HG02642 (cell line): ENCODE results near the gene XPC.
A peak's percentile ranks its signal among the peaks of the same experiment; 100 is the strongest.
"Not testable (repeated sequence)": the region's sequence is repeated elsewhere in the genome, so short reads cannot be mapped to it uniquely, and the experiment has no call there.

Experiments used
- ATAC-seq: cut with Tn5 transposase; IDR thresholded peaks from one replicate; pipeline ENCODE4 v1.9.1; 2021; ENCODE audit warnings: mild to moderate bottlenecking; ENCODE audit not compliant: unreplicated experiment, poor library complexity

XPC gene

DNA sequence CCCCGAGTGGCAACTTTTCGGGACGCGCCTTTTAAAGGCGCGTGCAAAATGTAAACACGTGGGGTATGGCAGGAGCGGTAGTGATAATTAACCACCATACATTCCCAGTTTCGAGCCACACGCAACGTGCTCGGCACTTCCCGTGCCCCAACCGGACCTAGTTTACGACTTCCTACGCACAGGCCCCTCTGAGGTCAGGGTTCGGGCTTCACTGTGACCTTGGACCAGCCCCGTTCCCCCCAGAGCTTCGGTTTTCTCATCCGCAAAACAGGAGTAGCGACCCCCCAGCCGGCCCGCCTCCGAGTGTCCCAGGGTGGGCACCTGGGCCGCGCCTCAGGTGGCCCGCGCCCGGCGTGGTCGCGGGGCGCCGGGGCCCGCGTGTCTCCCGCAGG lies 54.2 kb downstream of the XPC start:
- ATAC-seq: peak; percentile 53

DNA sequence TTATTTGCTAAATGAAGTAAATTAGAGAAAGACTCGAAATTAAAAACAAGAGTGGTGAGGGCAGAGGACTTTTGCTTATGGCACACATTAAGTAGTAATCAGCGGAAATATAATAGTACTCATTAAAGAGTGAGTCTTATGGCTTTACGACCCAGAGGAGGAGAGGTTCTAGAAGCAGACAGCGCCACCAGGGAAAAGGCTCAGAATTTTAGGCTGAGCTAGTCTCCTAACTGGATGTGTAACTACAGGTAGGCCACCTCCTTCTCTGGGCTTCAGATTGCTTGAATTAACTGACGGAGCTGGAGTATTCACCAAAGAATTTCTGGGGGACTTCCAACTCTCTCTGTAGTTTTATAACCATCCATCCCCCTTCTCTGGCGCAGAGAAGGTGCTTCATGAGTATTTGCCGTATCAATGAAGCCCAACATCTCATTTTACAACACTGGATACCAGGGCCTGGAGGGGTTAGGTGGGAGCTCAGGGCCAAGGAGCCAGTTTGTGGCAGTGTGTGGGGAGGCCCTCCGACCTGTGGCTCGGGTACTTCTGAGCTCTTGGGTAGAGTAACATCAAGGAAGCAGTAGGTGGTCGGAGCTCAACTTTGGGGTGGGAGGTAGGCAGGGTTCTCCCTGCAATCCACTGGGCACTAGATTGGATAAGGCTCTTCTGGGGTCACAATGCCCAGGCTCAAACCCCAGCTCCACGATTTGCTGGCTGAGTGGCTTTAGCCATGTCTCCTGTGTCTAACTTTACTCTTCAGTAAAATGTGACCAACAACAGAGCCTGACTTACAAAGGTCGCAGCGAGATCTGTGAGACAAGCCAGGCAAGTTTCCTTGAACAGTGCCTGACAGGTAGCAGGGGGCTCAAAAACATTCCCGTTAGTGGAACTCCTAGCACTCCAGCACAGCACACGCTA lies 54.8 kb downstream of the XPC start:
- ATAC-seq: no peak

GRCh38 chr3:14122301-14122700 lies 56.1 kb downstream of the XPC start:
- ATAC-seq: no peak

DNA sequence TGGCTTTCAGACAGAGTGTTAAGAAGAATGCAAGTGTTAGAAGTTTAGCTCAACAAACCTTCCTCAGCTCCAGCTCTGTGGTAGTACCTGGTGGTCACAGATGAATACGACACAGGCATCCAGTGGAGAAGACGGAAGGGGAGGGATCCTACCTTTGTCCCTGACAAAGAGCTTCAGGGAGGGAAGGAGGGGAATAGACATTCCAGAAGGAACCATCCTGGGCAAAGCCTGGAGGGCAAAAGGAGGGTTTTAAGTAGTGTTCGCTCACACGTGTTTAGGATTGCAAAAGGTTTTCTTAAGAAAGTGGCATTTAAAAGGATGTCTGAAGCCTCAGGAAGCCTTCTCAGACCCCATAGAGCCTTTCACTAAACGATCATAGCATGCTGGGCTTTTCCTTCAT lies 56.5 kb downstream of the XPC start:
- no peak for ATAC-seq

DNA sequence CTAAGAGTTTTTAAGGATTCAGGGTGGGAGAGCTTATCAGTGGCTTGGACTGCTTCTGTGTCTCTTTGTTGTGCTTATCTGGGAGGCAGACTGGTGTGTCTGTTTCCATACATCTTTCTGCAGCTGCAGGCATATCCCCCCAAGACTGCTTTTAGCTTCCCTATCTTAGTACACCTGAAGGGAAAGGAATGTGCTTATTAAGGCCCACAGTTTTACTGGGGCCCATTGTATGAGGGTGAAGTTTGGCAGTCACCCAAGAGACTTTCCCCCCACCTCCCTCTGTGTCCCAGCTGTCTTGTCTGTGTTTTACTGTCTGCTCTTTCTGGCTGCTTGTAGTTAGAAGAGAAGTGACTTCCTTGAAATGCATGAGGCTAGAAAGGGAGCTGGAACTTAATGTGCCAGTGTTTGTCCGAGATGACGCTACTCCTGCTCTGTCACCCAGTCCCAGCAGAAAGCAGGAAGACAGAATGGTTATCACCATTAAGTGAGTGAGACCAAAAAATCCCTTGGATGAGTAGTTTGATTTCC lies 57.4 kb downstream of the XPC start:
- ATAC-seq: not testable (repeated sequence)

DNA sequence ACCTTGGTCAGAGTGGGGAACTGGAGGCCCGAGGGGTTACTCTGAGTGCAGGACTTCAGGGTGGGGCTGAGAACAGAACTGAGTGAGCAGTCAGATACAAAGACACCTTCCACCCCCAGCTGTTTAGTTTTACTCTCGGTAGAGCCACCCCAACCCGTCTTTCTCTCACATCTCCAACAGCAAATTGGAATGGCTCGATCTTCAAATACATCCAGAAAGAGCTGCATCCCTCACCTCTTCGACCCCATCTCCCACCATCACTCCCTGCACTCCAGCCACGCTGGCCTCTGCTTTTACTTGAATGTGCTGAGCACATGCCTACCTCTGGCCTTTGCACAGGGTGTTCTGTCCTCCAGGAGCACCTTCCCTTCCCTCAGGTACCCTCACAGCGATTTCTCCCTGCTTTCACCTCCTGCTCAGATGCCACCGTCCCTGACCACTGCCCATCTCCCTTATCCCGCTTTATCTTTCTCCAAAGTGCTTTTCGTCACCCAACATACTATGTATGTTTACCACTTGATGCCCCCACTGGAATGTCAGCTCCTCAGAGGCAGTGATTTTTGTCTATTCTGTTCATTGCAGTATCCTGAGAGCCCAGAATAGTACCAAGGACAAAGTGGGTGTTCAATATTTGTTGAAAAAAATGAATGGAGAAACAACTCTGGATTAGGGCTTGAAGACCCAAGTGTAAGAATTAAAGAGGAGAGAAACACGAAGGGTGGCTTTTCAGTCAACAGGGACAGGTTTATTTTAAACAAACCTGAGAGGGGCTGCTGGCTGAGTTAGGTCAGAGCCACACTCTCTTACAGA lies 58.1 kb downstream of the XPC start:
- ATAC-seq: no peak

GRCh38 chr3:14119651-14120050 lies 58.8 kb downstream of the XPC start:
- no peak for ATAC-seq

DNA sequence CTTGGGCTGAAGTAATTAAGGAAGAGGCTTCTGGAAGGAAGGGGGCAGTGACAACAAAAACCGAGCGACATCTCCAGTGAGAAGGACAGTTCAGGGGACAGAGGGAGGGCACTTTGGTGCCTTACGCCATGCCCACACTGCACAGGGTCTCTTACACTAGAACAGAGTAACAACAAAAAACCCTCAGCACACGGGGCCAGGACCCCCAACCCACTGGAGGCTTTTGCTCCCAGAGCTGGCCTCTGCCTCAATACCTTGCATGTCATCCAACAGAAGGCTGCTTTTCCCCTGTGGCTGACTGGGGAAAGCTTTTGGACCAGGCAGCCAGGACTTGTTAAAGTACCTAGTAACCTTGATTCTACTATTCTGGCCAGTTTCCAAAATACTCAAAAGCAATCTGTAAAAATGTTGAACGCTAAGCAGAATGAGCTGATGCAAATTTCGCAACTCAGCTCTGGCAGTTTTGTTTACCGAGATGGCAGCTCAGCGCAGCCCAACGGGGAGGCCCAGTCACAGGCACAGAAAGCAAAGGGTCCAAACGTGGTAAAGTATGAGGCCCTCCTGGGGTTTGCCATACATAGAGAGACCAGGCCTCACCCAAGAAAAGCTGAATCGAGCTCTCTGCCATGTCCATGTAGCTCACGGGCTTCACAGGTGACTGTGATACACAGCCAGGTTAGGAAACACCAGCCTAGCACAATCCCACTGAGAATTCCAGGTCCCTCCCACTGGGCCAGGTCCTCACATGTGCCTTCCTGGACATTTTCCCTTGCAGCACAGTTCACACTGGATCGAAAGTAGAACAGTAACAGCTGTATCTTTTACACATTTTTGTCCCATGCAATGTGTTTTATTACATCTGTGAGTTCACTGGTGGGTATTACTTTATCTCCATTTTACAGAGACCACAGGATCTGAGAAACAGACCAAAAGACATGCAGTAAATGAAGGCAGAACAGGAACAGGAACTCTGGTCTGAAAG lies 59.7 kb downstream of the XPC start:
- ATAC-seq: no peak

- ATAC-seq: no peak
Measured at GRCh38 chr3:14117468-14118399, 60.7 kb downstream of the XPC start.

DNA sequence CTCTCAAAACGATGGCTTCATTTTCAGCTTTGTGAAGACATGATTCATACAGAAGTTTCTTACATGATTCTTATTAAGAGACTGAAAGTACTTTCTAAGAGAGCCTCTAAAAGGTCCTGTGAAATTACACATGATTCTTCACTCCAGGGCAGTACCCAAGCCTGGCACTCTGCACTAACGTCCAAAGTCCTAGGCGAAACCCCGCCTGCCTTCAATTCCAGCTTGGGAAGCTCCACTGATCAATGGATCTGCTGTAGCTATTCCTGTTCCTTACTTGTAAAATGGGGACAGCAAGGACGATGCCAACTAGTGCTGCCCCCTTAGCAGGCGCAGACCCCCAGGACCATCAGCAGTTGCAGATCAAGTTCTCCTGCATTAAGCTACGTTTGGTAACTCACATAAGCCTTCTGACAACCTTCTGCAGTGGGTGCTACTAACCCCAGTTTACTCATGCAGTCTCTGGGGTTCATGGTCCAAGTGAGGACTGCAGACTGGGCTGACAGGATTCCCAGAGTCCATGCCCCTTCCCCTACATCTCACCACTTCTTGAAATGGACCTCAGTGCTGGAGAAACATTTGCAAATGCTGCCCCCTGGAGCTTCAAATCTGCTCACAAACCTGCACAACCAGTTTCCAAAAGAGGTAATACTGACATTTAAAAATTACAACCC lies 64.3 kb downstream of the XPC start:
- no peak for ATAC-seq

DNA sequence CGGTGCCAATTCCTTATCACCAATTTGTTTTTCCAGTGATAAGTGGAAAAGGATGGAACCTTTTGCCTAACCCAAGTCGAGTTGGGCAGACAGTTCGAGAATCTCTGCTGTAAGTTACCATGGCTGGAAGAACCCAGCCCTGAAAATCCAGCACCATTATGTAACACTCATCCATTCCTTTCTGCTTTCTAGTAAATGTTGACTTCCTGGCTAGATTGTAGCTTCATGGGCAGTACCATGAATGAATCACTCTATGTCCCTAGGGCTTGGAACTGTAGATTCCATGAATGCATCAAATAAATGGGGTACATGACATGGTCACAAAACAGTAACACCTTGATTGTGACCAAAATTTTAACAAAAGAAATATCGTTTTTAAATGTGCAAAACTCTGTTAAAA lies 67.7 kb downstream of the XPC start:
- no peak for ATAC-seq

DNA sequence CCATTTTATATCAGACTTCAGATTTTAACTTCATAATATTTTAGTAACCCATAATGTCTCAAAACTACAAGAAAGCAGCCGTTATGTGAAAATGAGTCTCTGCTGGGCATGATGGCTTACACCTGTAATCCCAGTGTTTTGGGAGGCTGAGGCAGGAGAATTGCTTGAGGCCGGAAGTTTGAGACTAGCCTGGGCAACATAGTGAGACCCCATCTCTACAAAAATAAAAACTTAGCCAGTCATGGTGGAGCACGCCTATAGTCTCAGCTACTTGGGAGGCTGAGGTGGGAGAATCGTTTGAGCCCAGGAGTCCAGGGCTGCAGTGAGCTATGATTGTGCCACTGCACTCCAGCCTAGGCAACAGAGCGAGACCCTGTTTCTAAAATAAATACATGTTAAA lies 68.6 kb downstream of the XPC start:
- ATAC-seq: not testable (repeated sequence)

DNA sequence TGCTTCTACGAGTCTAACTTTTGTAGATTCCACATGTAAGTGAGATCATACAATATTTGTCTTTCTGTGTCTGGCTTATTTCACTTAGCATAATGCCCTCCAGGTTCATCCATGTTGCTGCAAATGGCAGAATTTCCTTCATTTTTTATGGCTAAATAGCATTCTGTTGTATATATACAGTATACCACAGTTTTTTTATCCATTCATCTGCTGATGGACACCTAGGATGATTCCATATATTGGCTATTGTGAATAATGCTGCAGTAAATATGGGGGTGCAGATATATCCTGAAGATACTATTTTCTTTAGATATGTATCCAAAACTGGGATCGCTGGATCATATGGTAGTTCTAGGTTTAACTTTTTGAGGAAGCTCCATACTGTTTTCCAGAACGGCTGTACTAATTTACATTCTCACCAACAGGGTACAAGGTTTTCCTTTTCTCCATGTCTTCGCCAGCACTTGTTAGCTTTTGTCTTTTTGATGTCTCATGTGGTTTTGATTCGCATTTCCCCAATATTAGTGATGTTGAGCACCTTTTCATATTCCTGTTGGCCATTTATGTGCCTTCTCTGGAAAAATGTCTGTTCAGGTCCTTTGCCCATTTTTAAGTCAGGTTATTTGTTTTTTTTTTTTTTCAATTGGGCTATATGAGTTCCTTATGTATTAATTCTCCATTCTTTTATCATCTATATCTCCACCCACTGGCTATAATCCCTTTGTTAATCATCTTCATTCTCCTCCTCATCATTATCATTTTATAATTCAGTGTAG lies 80.6 kb downstream of the XPC start:
- ATAC-seq: no peak

- ATAC-seq: no peak
Measured at GRCh38 chr3:14096742-14097141, 81.7 kb downstream of the XPC start.
